ENCODE results near the gene C2orf78. TPM values are rescaled to one million over a fixed set of nuclear protein-coding genes. Genes with fewer than 3 reads are reported as not detected.

C2orf78 gene
- total RNA-seq, 1 experiment from 2014 or later: not detected

GRCh38 chr2:73736855-73737779 lies 46.9 kb upstream of the C2orf78 start, which contains the start of gene TPRKB:
TSS of gene TPRKB (minus strand) at chr2:73737345. CDS start at chr2:73734569, 2,776 bp downstream.
- BruUV-seq (replicated peaks): no TSS peak
- peaks cover 6% of the 10 kb centered on the region; the same call in 1 of the 2 replicates for H3K36me3 ChIP-seq (ENCODE audit: control insufficient read depth, insufficient read depth, low read length)
- ATAC-seq: peak; percentile 99
- peak within 1 kb of the TSS; percentile 94 to 96 for H3K4me3 ChIP-seq (ENCODE audit: low read depth in 2 of 2, low read length in 2 of 2)
- CTCF ChIA-PET: interaction anchor here (0.5 kb wide), 2 partner anchors 437 to 446 kb away, joined by 3 read pairs; no protein-coding TSS in a partner anchor
- in situ Hi-C loops (cut with HindIII; ENCODE audit: low pct_unique_long_range_greater_than_20kb, low sequenced_read_pairs): no loop called here
- DNase-seq (ENCODE audit: low read depth, low spot score): peak; percentile 92
- peaks cover 6% of the 10 kb centered on the region; the same call in 1 of the 2 replicates for H3K9me3 ChIP-seq (ENCODE audit: control insufficient read depth, insufficient read depth, low read depth, low read length)
- H3K4me1 ChIP-seq (ENCODE audit: control insufficient read depth, insufficient read depth, low read length): peaks cover 6% of the 10 kb centered on the region; the same call in 1 of the 2 replicates
- peak; percentile 81 for TF ChIP-seq POLR2AphosphoS5 (IDR thresholded peaks at IDR 0.05; ENCODE audit: low read depth, low read length)
- TF ChIP-seq TCF7L2 (IDR thresholded peaks at IDR 0.05; ENCODE audit: low read depth, low read length): no peak; the same call in 1 of the 2 replicates
- TF ChIP-seq SIN3A (IDR thresholded peaks at IDR 0.05; ENCODE audit: borderline replicate concordance, insufficient read depth, low read depth, low read length): peak; percentile 76; the same call in 1 of the 2 replicates
- no peak for TF ChIP-seq CTCF (IDR thresholded peaks at IDR 0.05)
- TF ChIP-seq, protein P1, sequence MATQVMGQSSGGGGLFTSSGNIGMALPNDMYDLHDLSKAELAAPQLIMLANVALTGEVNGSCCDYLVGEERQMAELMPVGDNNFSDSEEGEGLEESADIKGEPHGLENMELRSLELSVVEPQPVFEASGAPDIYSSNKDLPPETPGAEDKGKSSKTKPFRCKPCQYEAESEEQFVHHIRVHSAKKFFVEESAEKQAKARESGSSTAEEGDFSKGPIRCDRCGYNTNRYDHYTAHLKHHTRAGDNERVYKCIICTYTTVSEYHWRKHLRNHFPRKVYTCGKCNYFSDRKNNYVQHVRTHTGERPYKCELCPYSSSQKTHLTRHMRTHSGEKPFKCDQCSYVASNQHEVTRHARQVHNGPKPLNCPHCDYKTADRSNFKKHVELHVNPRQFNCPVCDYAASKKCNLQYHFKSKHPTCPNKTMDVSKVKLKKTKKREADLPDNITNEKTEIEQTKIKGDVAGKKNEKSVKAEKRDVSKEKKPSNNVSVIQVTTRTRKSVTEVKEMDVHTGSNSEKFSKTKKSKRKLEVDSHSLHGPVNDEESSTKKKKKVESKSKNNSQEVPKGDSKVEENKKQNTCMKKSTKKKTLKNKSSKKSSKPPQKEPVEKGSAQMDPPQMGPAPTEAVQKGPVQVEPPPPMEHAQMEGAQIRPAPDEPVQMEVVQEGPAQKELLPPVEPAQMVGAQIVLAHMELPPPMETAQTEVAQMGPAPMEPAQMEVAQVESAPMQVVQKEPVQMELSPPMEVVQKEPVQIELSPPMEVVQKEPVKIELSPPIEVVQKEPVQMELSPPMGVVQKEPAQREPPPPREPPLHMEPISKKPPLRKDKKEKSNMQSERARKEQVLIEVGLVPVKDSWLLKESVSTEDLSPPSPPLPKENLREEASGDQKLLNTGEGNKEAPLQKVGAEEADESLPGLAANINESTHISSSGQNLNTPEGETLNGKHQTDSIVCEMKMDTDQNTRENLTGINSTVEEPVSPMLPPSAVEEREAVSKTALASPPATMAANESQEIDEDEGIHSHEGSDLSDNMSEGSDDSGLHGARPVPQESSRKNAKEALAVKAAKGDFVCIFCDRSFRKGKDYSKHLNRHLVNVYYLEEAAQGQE (IDR thresholded peaks at IDR 0.05; ENCODE audit: insufficient read depth in 1 of 2, low read depth in 2 of 2, low read length in 1 of 2): peak in 1 of 2 experiments; percentile 13; a peak in 1 of 4 replicates
- H3K27ac ChIP-seq (ENCODE audit: low read length): peak within 1 kb of the TSS; percentile 90
- POLR2A ChIA-PET: interaction anchor here (0.5 to 1.0 kb wide), 6 partner anchors 87 to 474 kb away, joined by 3 to 9 read pairs (median 4); no protein-coding TSS in a partner anchor
- intact Hi-C loops (cut with micrococcal nuclease; ENCODE audit: unreplicated experiment): no loop called here
- H3K27me3 ChIP-seq (ENCODE audit: control insufficient read depth, insufficient read depth, low read length): no peaks in the 10 kb centered on the region

GRCh38 chr2:73739101-73739500 lies 44.9 kb upstream of the C2orf78 start:
- BruUV-seq (replicated peaks): no TSS peak
- no peak for DNase-seq (ENCODE audit: low read depth, low spot score)

More at GRCh38 chr2:73739101-73739500, 44.9 kb upstream of the C2orf78 start:
- Histone ChIP-seq H3K27me3 (ENCODE audit: control insufficient read depth, insufficient read depth, low read length) (no peaks in the 10 kb centered on the region), H3K36me3 (ENCODE audit: control insufficient read depth, insufficient read depth, low read length) (peaks cover 6% of the 10 kb centered on the region; the same call in 1 of the 2 replicates), H3K4me1 (ENCODE audit: control insufficient read depth, insufficient read depth, low read length) (peaks cover 6% of the 10 kb centered on the region; the same call in 1 of the 2 replicates), H3K4me3 (ENCODE audit: low read depth in 2 of 2, low read length in 2 of 2) (no peak overlapping the region), H3K27ac (ENCODE audit: low read length) (no peak overlapping the region), H3K9me3 (ENCODE audit: control insufficient read depth, insufficient read depth, low read depth, low read length) (peaks cover 6% of the 10 kb centered on the region; the same call in 1 of the 2 replicates)
- ATAC-seq: no peak
- CTCF ChIA-PET: no interaction called here
- POLR2A ChIA-PET: no interaction called here
- in situ Hi-C loops (cut with HindIII; ENCODE audit: low pct_unique_long_range_greater_than_20kb, low sequenced_read_pairs) (no loop called here), intact Hi-C loops (cut with micrococcal nuclease; ENCODE audit: unreplicated experiment) (no loop called here)
- TF ChIP-seq, protein P1 (IDR thresholded peaks at IDR 0.05; ENCODE audit: insufficient read depth in 1 of 2, low read depth in 2 of 2, low read length in 1 of 2): no peak
- no peak for TF ChIP-seq POLR2AphosphoS5 (IDR thresholded peaks at IDR 0.05; ENCODE audit: low read depth, low read length)
- no peak for TF ChIP-seq SIN3A (IDR thresholded peaks at IDR 0.05; ENCODE audit: borderline replicate concordance, insufficient read depth, low read depth, low read length)
- no peak for TF ChIP-seq TCF7L2 (IDR thresholded peaks at IDR 0.05; ENCODE audit: low read depth, low read length)
- TF ChIP-seq CTCF (IDR thresholded peaks at IDR 0.05): no peak
